GM12873 (cell line): ENCODE data around the gene STX17.

Experiments used
- TF ChIP-seq, protein P1 (sequence below): IDR thresholded peaks from 2 replicates; pipeline ENCODE4 v1.5.1; 2012; ENCODE audit warnings: low read depth, mild to moderate bottlenecking, moderate library complexity, low read length, control low read depth; ENCODE audit not compliant: insufficient read depth; ENCODE audit errors: missing control alignments

The STX17 gene

DNA sequence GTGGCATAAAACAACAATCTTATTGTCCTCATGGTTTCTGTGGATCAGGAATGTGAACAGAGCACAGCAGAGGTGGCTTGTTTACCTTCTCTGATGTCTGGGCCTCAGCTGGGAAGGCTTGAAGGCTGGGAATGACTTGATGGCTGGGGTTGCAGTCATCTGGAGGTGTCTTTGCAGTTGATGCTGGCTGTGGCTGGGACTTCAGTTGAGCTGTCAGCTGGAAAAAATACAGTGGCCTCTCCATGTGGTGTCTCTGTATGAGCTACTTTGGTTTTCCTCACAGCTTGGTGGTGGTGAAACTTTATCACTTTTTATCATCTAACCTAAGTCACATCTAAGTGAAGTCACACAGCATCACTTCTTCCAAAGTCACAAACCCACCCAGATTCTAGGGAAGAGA lies 24.7 kb upstream of the STX17 start:
- TF ChIP-seq, protein P1, sequence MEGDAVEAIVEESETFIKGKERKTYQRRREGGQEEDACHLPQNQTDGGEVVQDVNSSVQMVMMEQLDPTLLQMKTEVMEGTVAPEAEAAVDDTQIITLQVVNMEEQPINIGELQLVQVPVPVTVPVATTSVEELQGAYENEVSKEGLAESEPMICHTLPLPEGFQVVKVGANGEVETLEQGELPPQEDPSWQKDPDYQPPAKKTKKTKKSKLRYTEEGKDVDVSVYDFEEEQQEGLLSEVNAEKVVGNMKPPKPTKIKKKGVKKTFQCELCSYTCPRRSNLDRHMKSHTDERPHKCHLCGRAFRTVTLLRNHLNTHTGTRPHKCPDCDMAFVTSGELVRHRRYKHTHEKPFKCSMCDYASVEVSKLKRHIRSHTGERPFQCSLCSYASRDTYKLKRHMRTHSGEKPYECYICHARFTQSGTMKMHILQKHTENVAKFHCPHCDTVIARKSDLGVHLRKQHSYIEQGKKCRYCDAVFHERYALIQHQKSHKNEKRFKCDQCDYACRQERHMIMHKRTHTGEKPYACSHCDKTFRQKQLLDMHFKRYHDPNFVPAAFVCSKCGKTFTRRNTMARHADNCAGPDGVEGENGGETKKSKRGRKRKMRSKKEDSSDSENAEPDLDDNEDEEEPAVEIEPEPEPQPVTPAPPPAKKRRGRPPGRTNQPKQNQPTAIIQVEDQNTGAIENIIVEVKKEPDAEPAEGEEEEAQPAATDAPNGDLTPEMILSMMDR = no peak

DNA sequence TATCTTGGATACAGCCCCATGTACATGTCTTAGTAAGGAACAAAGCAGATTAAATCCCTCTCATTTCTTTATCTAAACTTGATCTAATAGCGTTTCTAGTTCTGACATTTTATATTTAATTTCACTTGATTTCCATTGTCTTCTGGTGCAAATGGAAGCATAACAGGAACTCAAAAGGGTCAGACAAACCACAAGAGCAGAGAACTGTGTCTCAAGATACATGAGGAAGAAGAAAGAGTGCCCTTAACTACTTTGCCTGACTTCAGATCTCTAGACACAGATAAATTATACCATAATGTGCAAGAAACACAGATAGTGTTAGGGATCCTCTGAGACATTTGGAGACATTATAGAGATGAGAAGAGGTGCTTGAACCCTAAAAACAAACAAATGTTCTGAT lies 20.7 kb upstream of the STX17 start:
- TF ChIP-seq, protein P1 = no peak

DNA sequence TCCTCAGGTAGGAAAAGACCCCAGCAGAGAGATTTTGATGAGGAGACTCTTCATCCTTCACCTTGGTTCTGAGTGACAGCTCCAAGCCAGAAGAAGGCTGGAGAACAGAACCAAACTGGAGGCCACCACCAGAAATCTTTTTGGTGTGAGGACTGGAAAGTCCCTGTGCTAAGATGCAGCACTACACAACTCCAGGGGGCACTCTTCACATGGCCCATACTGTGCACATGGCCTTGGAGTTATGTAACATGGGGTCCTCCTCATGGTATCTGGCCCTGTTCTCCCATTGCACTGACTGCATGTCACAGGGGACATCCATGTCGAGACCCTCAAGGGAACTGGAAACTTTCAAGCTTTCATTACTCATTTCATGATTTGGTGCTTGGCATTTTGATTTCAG lies 17.3 kb upstream of the STX17 start:
- TF ChIP-seq, protein P1 = peak; percentile 20

DNA sequence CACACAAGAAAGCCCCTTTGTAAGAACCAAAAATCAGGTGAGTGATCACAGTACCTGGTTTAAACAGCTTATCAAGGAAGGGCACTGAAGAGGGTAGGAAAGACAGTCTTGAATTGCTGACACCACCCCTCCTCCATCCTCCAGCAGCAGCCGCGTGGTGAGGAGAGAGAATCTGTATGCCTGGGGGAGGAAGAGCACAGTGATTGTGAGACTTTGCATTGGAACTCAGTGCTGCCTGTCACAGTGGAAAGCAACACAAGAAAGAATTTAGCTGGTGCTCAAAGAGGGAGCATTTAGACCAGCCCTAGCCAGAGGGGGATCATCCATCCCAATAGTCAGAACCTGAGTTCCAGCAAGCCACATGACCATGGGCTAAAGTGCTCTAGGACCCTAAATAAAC lies 11.6 kb upstream of the STX17 start:
- TF ChIP-seq, protein P1 = no peak

DNA sequence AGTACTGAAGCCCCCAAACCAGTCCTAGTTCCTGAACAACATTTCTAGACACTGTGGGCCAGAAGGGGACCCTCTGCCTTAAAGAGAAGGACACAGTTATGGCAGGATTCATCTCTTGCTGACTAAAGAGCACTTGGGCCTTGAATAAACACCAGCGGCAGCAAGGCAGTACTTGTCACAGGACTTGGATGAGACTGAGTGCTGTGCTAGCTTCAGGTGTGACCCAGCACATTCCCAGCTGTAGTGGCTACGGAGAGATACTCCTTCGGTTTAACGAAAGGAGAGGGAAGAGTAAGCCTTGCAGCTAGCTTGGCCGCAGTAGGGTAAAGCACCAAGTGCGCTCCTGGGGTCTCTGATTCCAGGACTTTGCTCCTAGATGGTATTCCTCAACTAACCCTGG lies 10.9 kb upstream of the STX17 start:
- TF ChIP-seq, protein P1 = no peak

DNA sequence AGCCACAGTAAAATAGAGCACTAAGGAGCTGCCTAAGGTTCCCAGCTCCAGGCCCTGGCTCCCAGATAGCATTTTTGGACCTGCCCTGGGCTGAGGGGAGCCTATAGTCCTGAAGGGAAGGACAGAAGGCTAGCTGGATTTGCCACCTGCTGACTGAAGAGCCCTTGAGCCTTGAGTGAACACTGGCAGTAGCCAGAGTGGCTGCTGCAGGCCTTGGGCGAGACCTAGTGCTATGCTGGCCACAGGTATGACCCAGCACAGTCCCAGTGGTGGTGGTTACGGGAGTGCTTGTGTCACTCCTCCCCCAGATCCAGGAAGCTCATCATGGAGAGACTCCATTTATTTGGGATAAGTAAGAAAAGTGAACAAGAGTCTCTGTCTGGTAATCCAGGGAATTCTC lies 10.3 kb upstream of the STX17 start:
- TF ChIP-seq, protein P1 = no peak

DNA sequence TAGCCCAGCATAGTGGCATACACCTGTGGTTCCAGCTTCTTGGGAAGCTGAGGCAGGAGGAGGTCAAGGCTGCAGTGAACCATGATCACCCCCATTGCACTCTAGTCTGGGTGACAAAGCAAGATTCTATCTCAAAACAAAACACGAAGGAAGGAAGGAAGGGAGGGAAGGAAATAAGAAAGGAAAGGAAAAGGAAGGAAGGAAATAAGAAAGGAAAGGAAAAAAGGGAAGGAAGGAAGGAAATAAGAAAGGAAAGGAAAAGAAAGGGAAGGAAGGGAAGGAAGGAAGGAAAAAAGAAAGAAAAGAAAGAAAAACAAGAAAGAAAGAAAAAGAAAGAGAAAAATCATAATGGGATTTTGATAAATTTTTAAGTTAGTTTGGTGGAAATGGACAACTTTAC lies 3.1 kb upstream of the STX17 start:
- TF ChIP-seq, protein P1 = no peak
